ENCODE results near the gene DEFB129.

- TF ChIP-seq ZNF274 (IDR thresholded peaks at IDR 0.05; ENCODE audit: low read depth, low read length) (no peak), SUZ12 (IDR thresholded peaks at IDR 0.05; ENCODE audit: extremely low read depth, insufficient read depth, insufficient read length) (no peak), YY1 (IDR thresholded peaks at IDR 0.05; ENCODE audit: insufficient read depth, insufficient read length) (no peak)
Measured at GRCh38 chr20:259981-260380, 32.9 kb downstream of the DEFB129 start.
